K562 (cell line): Measurements from ENCODE around the gene PTGIS. TPM values are rescaled to one million over a fixed set of nuclear protein-coding genes. Genes with fewer than 3 reads are reported as not detected.

Experiments
- ATAC-seq: fragments of 200-7000 bp; cut with Tn5 transposase; 3 replicates; pipeline ENCODE4 v1.9.1; 2020; ENCODE audit warnings: moderate library complexity
- BruUV-seq: library from RNA; stranded (reverse); fragments of 400-500 nt; replicated peaks from 2 replicates; lab custom pipeline; 2021; lab: Mats Ljungman, UMichigan
- CTCF ChIA-PET: fragments of 300-600 bp; formaldehyde crosslinking; extraction: SDS; loops from one replicate; lab custom pipeline; 2021; ENCODE audit warnings: low intra/inter-chr PET ratio; lab: Yijun Ruan, JAX
- POLR2A ChIA-PET: fragments of 300-600, 350-650 bp; sonication (Branson Sonifier 250); formaldehyde crosslinking; extraction: SDS; loops from one replicate; lab custom pipeline; 2021; ENCODE audit warnings: antibody characterized with exemption, inconsistent platforms; lab: Yijun Ruan, JAX
- DNase-seq, 4 experiments: peaks; one replicate each; pipeline versions ENCODE4 v3.0.0 to v3.0.0-alpha.2; 2011 to 2018; ENCODE audit warnings: low spot score in 3 of 4, mixed read lengths in 3 of 4; ENCODE audit errors: extremely low read depth in 1 of 4
- FAIRE-seq: peaks from 2 replicates; lab custom pipeline; 2011; peaks lifted over from hg19 to GRCh38; lab: Jason Lieb, UNC
- H2AFZ ChIP-seq: 2 replicates; pipeline ENCODE4 v1.6.0; 2011; ENCODE audit warnings: low read depth, low read length, control low read depth, inconsistent platforms
- H3K27ac ChIP-seq: fragments of 200-600 bp; 3 replicates; pipeline ENCODE4 v1.8.0; 2011; ENCODE audit warnings: low read depth, mild to moderate bottlenecking, control low read depth, inconsistent platforms, low read length, moderate library complexity, mixed read lengths; ENCODE audit errors: extremely low read depth
- H3K27me3 ChIP-seq, 2 experiments: fragments of 300-600 bp in 1 of 2; 2 replicates in 1 of 2; 3 replicates in 1 of 2; pipeline versions ENCODE4 v1.6.0 to v1.8.0; 2011; ENCODE audit warnings: inconsistent platforms in 2 of 2, low read length in 2 of 2, mild to moderate bottlenecking in 1 of 2, mixed read lengths in 1 of 2, moderate library complexity in 1 of 2; ENCODE audit not compliant: control insufficient read depth in 2 of 2, insufficient read depth in 2 of 2
- H3K36me3 ChIP-seq: fragments of 300-600 bp; 3 replicates; pipeline ENCODE4 v1.8.0; 2011; ENCODE audit warnings: mild to moderate bottlenecking, low read length, inconsistent platforms; ENCODE audit not compliant: control insufficient read depth, insufficient read depth
- H3K4me1 ChIP-seq, 2 experiments: fragments of 200-600 bp in 1 of 2; replicated peaks in 1 of 2; 2 replicates in 1 of 2; 3 replicates in 1 of 2; pipeline versions ENCODE4 v1.5.1 to v1.8.0; 2011; ENCODE audit warnings: inconsistent platforms in 2 of 2, low read length in 2 of 2, mild to moderate bottlenecking in 1 of 2, mixed read lengths in 1 of 2, moderate library complexity in 1 of 2; ENCODE audit not compliant: control insufficient read depth in 2 of 2, insufficient read depth in 2 of 2
- H3K4me2 ChIP-seq: 2 replicates; pipeline ENCODE4 v1.6.1; 2011; ENCODE audit warnings: low read length, control low read depth, inconsistent platforms, mixed read lengths; ENCODE audit not compliant: insufficient read depth
- H3K4me3 ChIP-seq: fragments of 200-600 bp; sonication (generic), shearing (Covaris generic); 2 replicates; pipeline ENCODE4 v1.5.1; 2016; ENCODE audit warnings: control low read depth, inconsistent platforms
- H3K79me2 ChIP-seq: fragments of 200-600 bp; 3 replicates; pipeline ENCODE4 v1.8.0; 2011; ENCODE audit warnings: low read length, inconsistent platforms; ENCODE audit not compliant: control insufficient read depth, insufficient read depth
- H3K9ac ChIP-seq, 2 experiments: 2 replicates each; pipeline versions ENCODE4 v1.6.0 to v1.6.1; 2011; ENCODE audit warnings: low read depth in 2 of 2, low read length in 2 of 2, control low read depth in 1 of 2, inconsistent platforms in 1 of 2, mild to moderate bottlenecking in 1 of 2, mixed read lengths in 1 of 2; ENCODE audit not compliant: insufficient read depth in 1 of 2
- H3K9me1 ChIP-seq: one replicate; pipeline ENCODE4 v1.6.0; 2011; ENCODE audit warnings: inconsistent platforms, mild to moderate bottlenecking, low read length, moderate library complexity; ENCODE audit not compliant: control insufficient read depth, insufficient read depth
- H3K9me3 ChIP-seq: replicated peaks from 2 replicates; pipeline ENCODE4 v1.5.1; 2011; ENCODE audit warnings: low read depth, low read length, inconsistent platforms; ENCODE audit not compliant: control insufficient read depth, insufficient read depth
- H4K20me1 ChIP-seq: replicated peaks from 2 replicates; pipeline ENCODE4 v1.6.1; 2011; ENCODE audit warnings: low read length, inconsistent platforms, mixed read lengths; ENCODE audit not compliant: control insufficient read depth, insufficient read depth
- CREB1 ChIP-seq, 2 experiments: sonication (generic) in 1 of 2; formaldehyde crosslinking in 1 of 2; IDR thresholded peaks; 2 replicates each; pipeline versions ENCODE4 v1.6.1 to v1.8.0; 2012 to 2022; ENCODE audit warnings: inconsistent platforms in 1 of 2, mild to moderate bottlenecking in 1 of 2, missing genetic modification reagents in 1 of 2, moderate library complexity in 1 of 2
- ILF3 ChIP-seq: fragments of 450-650 bp; IDR thresholded peaks from 2 replicates; pipeline ENCODE4 v1.6.1; 2018; ENCODE audit warnings: antibody characterized with exemption, mild to moderate bottlenecking, moderate library complexity, borderline replicate concordance
- JUN ChIP-seq, 2 experiments: sonication (generic) in 1 of 2; formaldehyde crosslinking in 1 of 2; IDR thresholded peaks; 2 replicates each; pipeline versions ENCODE4 v1.6.1 to v1.8.0; 2012 to 2022; ENCODE audit warnings: borderline replicate concordance in 2 of 2, mild to moderate bottlenecking in 2 of 2, improper control_type of control experiment in 1 of 2, low read depth in 1 of 2, low read length in 1 of 2, missing genetic modification reagents in 1 of 2
- LCOR ChIP-seq: sonication (generic); formaldehyde crosslinking; IDR thresholded peaks from 2 replicates; pipeline ENCODE4 v1.8.0; 2022; ENCODE audit warnings: mild to moderate bottlenecking, missing genetic modification reagents
- MTA3 ChIP-seq: fragments of 450-650 bp; formaldehyde crosslinking; IDR thresholded peaks from 2 replicates; pipeline ENCODE4 v1.6.1; 2017; ENCODE audit warnings: mild to moderate bottlenecking, borderline replicate concordance
- SOX6 ChIP-seq: fragments of 450-650 bp; IDR thresholded peaks from 2 replicates; pipeline ENCODE4 v1.6.1; 2014; ENCODE audit warnings: mild to moderate bottlenecking
- SP1 ChIP-seq: sonication (generic); formaldehyde crosslinking; IDR thresholded peaks from 2 replicates; pipeline ENCODE4 v1.8.1; 2022; ENCODE audit warnings: mild to moderate bottlenecking, missing genetic modification reagents
- ZBED1 ChIP-seq: IDR thresholded peaks from 2 replicates; pipeline ENCODE4 v1.6.1; 2014
- ZFP36 ChIP-seq: fragments of 150-350 bp; IDR thresholded peaks from 2 replicates; pipeline ENCODE4 v1.6.1; 2018; ENCODE audit warnings: low read length, low read depth; ENCODE audit not compliant: partially characterized antibody
- ZNF282 ChIP-seq: sonication (generic); formaldehyde crosslinking; IDR thresholded peaks from 2 replicates; pipeline ENCODE4 v1.8.1; 2023; ENCODE audit warnings: missing genetic modification reagents
- ZNF347 ChIP-seq: fragments of 450-650 bp; formaldehyde crosslinking; IDR thresholded peaks from 2 replicates; pipeline ENCODE4 v1.4.0; 2020; ENCODE audit warnings: low read depth, mild to moderate bottlenecking, moderate library complexity
- ZNF354B ChIP-seq: fragments of 250-450 bp; sonication (Bioruptor Pico); IDR thresholded peaks from 2 replicates; pipeline ENCODE4 v1.4.0; 2020
- ZNF699 ChIP-seq: fragments of 250-450 bp; sonication (Bioruptor Pico); IDR thresholded peaks from 2 replicates; pipeline ENCODE4 v1.8.0; 2021; ENCODE audit warnings: mild to moderate bottlenecking, moderate library complexity; ENCODE audit not compliant: insufficient replicate concordance
- ZZZ3 ChIP-seq: fragments of 450-650 bp; IDR thresholded peaks from 2 replicates; pipeline ENCODE4 v1.6.1; 2016; ENCODE audit warnings: antibody characterized with exemption, mild to moderate bottlenecking, moderate library complexity
- in situ Hi-C: fragments of 300-500 bp; cut with MboI; formaldehyde crosslinking; loops from 4 replicates; pipeline ENCODE4 v1.15.0; 2018; ENCODE audit warnings: inconsistent platforms, mixed read lengths
- intact Hi-C: fragments of 100-400 bp; cut with micrococcal nuclease; formaldehyde crosslinking; loops from 2 replicates; pipeline ENCODE4 v1.14.2; 2022
- polyA plus RNA-seq, 8 experiments: library from polyadenylated mRNA; depleted of rRNA in 4 of 8; stranded (reverse) in 5 of 8; unstranded in 3 of 8; fragments of >200 nt; fragmentation: Nextera tagmentation in 2 of 8; fragmentation: Illumina TruSeq in 1 of 8; extraction: Ambion mirVana in 2 of 8; extraction: Trizol in 1 of 8; gene quantifications; 2 replicates each; pipeline versions ENCODE4 v1.2.1 to v1.2.3, GENCODE V29; 2011 to 2014; ENCODE audit warnings: inconsistent platforms in 1 of 8, missing spikeins in 1 of 8
- total RNA-seq, 7 experiments: library from RNA; depleted of rRNA in 6 of 7; stranded (reverse); fragments of >200 nt in 6 of 7; fragmentation: Illumina TruSeq in 2 of 7; extraction: Trizol in 2 of 7; gene quantifications; 2 replicates each; pipeline versions ENCODE4 v1.2.1 to v1.2.3, GENCODE V29; 2011 to 2021; ENCODE audit warnings: low replicate concordance in 1 of 7
- TF ChIP-seq, protein P1 (sequence below): fragments of 450-650 bp; IDR thresholded peaks from 2 replicates; pipeline ENCODE4 v1.6.1; 2016; ENCODE audit warnings: low read depth, mild to moderate bottlenecking, moderate library complexity

PTGIS gene
- total and polyA plus RNA-seq, 9 of the 15 experiments (the other 6 are each of a cell fraction or from before 2014, with no cell fraction given): not detected

GRCh38 chr20:49556621-49557020, 11.3 kb downstream of the PTGIS start:
- H3K36me3 ChIP-seq: no peaks in the 10 kb centered on the region
- peak overlapping the region; percentile 5; the same call in 1 of the 2 replicates for H2AFZ ChIP-seq
- H3K9me3 ChIP-seq: no peaks in the 10 kb centered on the region; the same call in 1 of the 2 replicates
- no peak for ATAC-seq
- no peak for DNase-seq
- POLR2A ChIA-PET: interaction anchor here (0.6 kb wide), 1 partner anchor 17 kb away, joined by 3 read pairs; no protein-coding TSS in a partner anchor
- no peaks in the 10 kb centered on the region for H3K79me2 ChIP-seq
- H3K4me3 ChIP-seq: no peak overlapping the region
- in situ Hi-C loops: no loop called here
- H3K9ac ChIP-seq: no peak overlapping the region
- H3K4me2 ChIP-seq: no peak overlapping the region
- no peak for FAIRE-seq
- no peaks in the 10 kb centered on the region for H3K9me1 ChIP-seq
- BruUV-seq: no TSS peak
- TF ChIP-seq ZNF282 (no peak), LCOR (no peak), CREB1 (IDR thresholded peaks at IDR 0.05) (no peak), CREB1 (CRISPR knock-in tag; IDR thresholded peaks at IDR 0.05) (no peak), MTA3 (no peak), ZFP36 (no peak), ZBED1 (no peak), SP1 (no peak), ZZZ3 (no peak), JUN (IDR thresholded peaks at IDR 0.05; ENCODE audit: borderline replicate concordance, low read depth, low read length) (no peak), JUN (CRISPR knock-in tag; IDR thresholded peaks at IDR 0.05; ENCODE audit: borderline replicate concordance) (no peak), ZNF354B (no peak), ILF3 (no peak), ZNF347 (CRISPR knock-in tag) (no peak), ZNF699 (CRISPR knock-in tag) (no peak), SOX6 (no peak)
- TF ChIP-seq, protein P1, sequence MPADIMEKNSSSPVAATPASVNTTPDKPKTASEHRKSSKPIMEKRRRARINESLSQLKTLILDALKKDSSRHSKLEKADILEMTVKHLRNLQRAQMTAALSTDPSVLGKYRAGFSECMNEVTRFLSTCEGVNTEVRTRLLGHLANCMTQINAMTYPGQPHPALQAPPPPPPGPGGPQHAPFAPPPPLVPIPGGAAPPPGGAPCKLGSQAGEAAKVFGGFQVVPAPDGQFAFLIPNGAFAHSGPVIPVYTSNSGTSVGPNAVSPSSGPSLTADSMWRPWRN: no peak
- no peaks in the 10 kb centered on the region; the same call in 1 of the 2 replicates for H4K20me1 ChIP-seq
- intact Hi-C loops: no loop called here
- CTCF ChIA-PET: no interaction called here
- H3K4me1 ChIP-seq: peaks cover 0 to 4% of the 10 kb centered on the region in 2 experiments; a peak in 3 of 5 replicates
- peaks cover 0 to 14% of the 10 kb centered on the region in 2 experiments; a peak in 3 of 5 replicates for H3K27me3 ChIP-seq
- H3K27ac ChIP-seq: no peak overlapping the region
